Naive B cell (primary cell): ENCODE data around the gene LTBP1. TPM values are rescaled to one million over a fixed set of nuclear protein-coding genes. Genes with fewer than 3 reads are reported as not detected.
A peak's percentile ranks its signal among the peaks of the same experiment; 100 is the strongest.

ENCODE experiments used
- ATAC-seq, 2 donors: fragments of 150-1000 bp; cut with Tn5 transposase; 2 replicates each; pipeline ENCODE4 v1.10.0; 2021; ENCODE audit warnings: low read depth in 2 of 2, mild to moderate bottlenecking in 2 of 2, moderate library complexity in 2 of 2
- DNase-seq: peaks from one replicate; pipeline ENCODE4 v3.0.0; 2022
- H3K27ac Mint-ChIP-seq, 6 donors: one replicate each; pipeline ENCODE4 v1.8.0; 2020 to 2022; ENCODE audit warnings: mild to moderate bottlenecking in 6 of 6, mixed read lengths in 6 of 6, moderate library complexity in 5 of 6, inconsistent platforms in 2 of 6
- H3K27me3 Mint-ChIP-seq, 3 donors: one replicate each; pipeline ENCODE4 v1.8.0; 2021 to 2022; ENCODE audit warnings: mixed read lengths in 3 of 3, mild to moderate bottlenecking in 1 of 3
- H3K36me3 Mint-ChIP-seq, 2 donors: one replicate each; pipeline ENCODE4 v1.8.0; 2020 to 2022; ENCODE audit warnings: mixed read lengths in 2 of 2, inconsistent platforms in 1 of 2, mild to moderate bottlenecking in 1 of 2
- H3K4me1 Mint-ChIP-seq, 3 donors: one replicate each; pipeline ENCODE4 v1.8.0; 2020 to 2022; ENCODE audit warnings: mixed read lengths in 3 of 3, inconsistent platforms in 1 of 3, mild to moderate bottlenecking in 1 of 3, moderate library complexity in 1 of 3
- H3K4me3 Mint-ChIP-seq, 8 donors: one replicate each; pipeline ENCODE4 v1.8.0; 2020 to 2022; ENCODE audit warnings: mild to moderate bottlenecking in 8 of 8, mixed read lengths in 8 of 8, moderate library complexity in 8 of 8, inconsistent platforms in 2 of 8
- H3K9me3 Mint-ChIP-seq, 7 donors: one replicate each; pipeline ENCODE4 v1.8.0; 2020 to 2022; ENCODE audit warnings: mixed read lengths in 7 of 7, mild to moderate bottlenecking in 5 of 7, inconsistent platforms in 2 of 7, moderate library complexity in 1 of 7
- polyA plus RNA-seq, 6 donors: library from polyadenylated mRNA; unstranded; fragments of 300-500 nt; fragmentation: Illumina TruSeq; gene quantifications; one replicate each; pipeline ENCODE4 v1.2.3, GENCODE V29; 2021; ENCODE audit warnings: low read depth in 6 of 6

LTBP1 gene
- polyA plus RNA-seq, 6 donors from 2014 or later = 0.43 to 2.0 (median 0.92) TPM; not detected in 1

GRCh38 chr2:33188799-33189198 is 242.0 kb downstream of the LTBP1 start:
- no peak for ATAC-seq
- Mint-ChIP-seq H3K4me3 (no peak overlapping the region), H3K27ac (no peak overlapping the region), H3K27me3 (peaks cover 4 to 15% (median 6%) of the 10 kb centered on the region in 3 donors), H3K36me3 (no peaks in the 10 kb centered on the region), H3K9me3 (no peaks in the 10 kb centered on the region), H3K4me1 (no peaks in the 10 kb centered on the region)
- DNase-seq = no peak

- no peak for ATAC-seq
- H3K4me3 Mint-ChIP-seq = no peak overlapping the region
- H3K36me3 Mint-ChIP-seq = no peaks in the 10 kb centered on the region
- no peak for DNase-seq
- no peaks in the 10 kb centered on the region for H3K4me1 Mint-ChIP-seq
- H3K9me3 Mint-ChIP-seq = no peaks in the 10 kb centered on the region
- H3K27ac Mint-ChIP-seq = peak overlapping the region in 1 of 6 donors; percentile 40
- peaks cover 4 to 15% (median 6%) of the 10 kb centered on the region in 3 donors for H3K27me3 Mint-ChIP-seq
Observed at GRCh38 chr2:33190393-33190937, 243.7 kb downstream of the LTBP1 start.

GRCh38 chr2:33195891-33196290 is 249.1 kb downstream of the LTBP1 start:
- Mint-ChIP-seq H3K4me1 (no peaks in the 10 kb centered on the region), H3K36me3 (no peaks in the 10 kb centered on the region), H3K27me3 (peaks cover 0 to 11% (median 9%) of the 10 kb centered on the region in 3 donors), H3K4me3 (no peak overlapping the region), H3K27ac (no peak overlapping the region), H3K9me3 (peaks cover 0 to 3% (median 0%) of the 10 kb centered on the region in 7 donors)
- ATAC-seq (no peak), DNase-seq (no peak)

GRCh38 chr2:33196700-33197099 is 249.9 kb downstream of the LTBP1 start:
- ATAC-seq (no peak), DNase-seq (no peak)
- no peaks in the 10 kb centered on the region for H3K36me3 Mint-ChIP-seq
- no peak overlapping the region for H3K4me3 Mint-ChIP-seq
- H3K27me3 Mint-ChIP-seq = peaks cover 0 to 9% (median 4%) of the 10 kb centered on the region in 3 donors
- H3K27ac Mint-ChIP-seq = no peak overlapping the region
- H3K4me1 Mint-ChIP-seq = no peaks in the 10 kb centered on the region
- peaks cover 0 to 3% (median 0%) of the 10 kb centered on the region in 7 donors for H3K9me3 Mint-ChIP-seq

- Mint-ChIP-seq H3K4me3 (no peak overlapping the region), H3K27me3 (peaks cover 0 to 5% (median 0%) of the 10 kb centered on the region in 3 donors), H3K36me3 (no peaks in the 10 kb centered on the region), H3K4me1 (no peaks in the 10 kb centered on the region), H3K9me3 (peaks cover 0 to 3% (median 0%) of the 10 kb centered on the region in 7 donors), H3K27ac (no peak overlapping the region)
- DNase-seq = no peak
- no peak for ATAC-seq
Observed at GRCh38 chr2:33197198-33197938, 250.6 kb downstream of the LTBP1 start.

GRCh38 chr2:33202641-33203522 is 256.1 kb downstream of the LTBP1 start:
- Mint-ChIP-seq H3K27me3 (peaks cover 0 to 5% (median 0%) of the 10 kb centered on the region in 3 donors), H3K9me3 (peaks cover 0 to 3% (median 0%) of the 10 kb centered on the region in 7 donors), H3K4me1 (no peaks in the 10 kb centered on the region), H3K27ac (peak overlapping the region in 1 of 6 donors; percentile 15), H3K36me3 (no peaks in the 10 kb centered on the region), H3K4me3 (peak overlapping the region in 1 of 8 donors; percentile 2)
- ATAC-seq = no peak
- no peak for DNase-seq

GRCh38 chr2:33204945-33205344 is 258.2 kb downstream of the LTBP1 start:
- Mint-ChIP-seq H3K27me3 (no peaks in the 10 kb centered on the region), H3K36me3 (no peaks in the 10 kb centered on the region), H3K4me1 (no peaks in the 10 kb centered on the region), H3K9me3 (peaks cover 0 to 2% (median 0%) of the 10 kb centered on the region in 7 donors), H3K27ac (no peak overlapping the region), H3K4me3 (no peak overlapping the region)
- no peak for DNase-seq
- ATAC-seq = no peak

- no peak overlapping the region for H3K27ac Mint-ChIP-seq
- H3K36me3 Mint-ChIP-seq = no peaks in the 10 kb centered on the region
- ATAC-seq (no peak), DNase-seq (no peak)
- no peaks in the 10 kb centered on the region for H3K9me3 Mint-ChIP-seq
- no peak overlapping the region for H3K4me3 Mint-ChIP-seq
- no peaks in the 10 kb centered on the region for H3K4me1 Mint-ChIP-seq
- no peaks in the 10 kb centered on the region for H3K27me3 Mint-ChIP-seq
Observed at GRCh38 chr2:33205693-33206434, 259.1 kb downstream of the LTBP1 start.

GRCh38 chr2:33207151-33207740 is 260.5 kb downstream of the LTBP1 start:
- no peak overlapping the region for H3K4me3 Mint-ChIP-seq
- peak overlapping the region in 1 of 6 donors; percentile 48 for H3K27ac Mint-ChIP-seq
- H3K36me3 Mint-ChIP-seq = no peaks in the 10 kb centered on the region
- no peak for ATAC-seq
- H3K4me1 Mint-ChIP-seq = no peaks in the 10 kb centered on the region
- DNase-seq = no peak
- H3K9me3 Mint-ChIP-seq = no peaks in the 10 kb centered on the region
- H3K27me3 Mint-ChIP-seq = no peaks in the 10 kb centered on the region

- no peaks in the 10 kb centered on the region for H3K27me3 Mint-ChIP-seq
- H3K36me3 Mint-ChIP-seq = no peaks in the 10 kb centered on the region
- no peak overlapping the region for H3K4me3 Mint-ChIP-seq
- no peaks in the 10 kb centered on the region for H3K4me1 Mint-ChIP-seq
- peak overlapping the region in 2 of 6 donors; percentile 30 to 76 for H3K27ac Mint-ChIP-seq
- no peak for DNase-seq
- ATAC-seq = no peak
- H3K9me3 Mint-ChIP-seq = no peaks in the 10 kb centered on the region
Observed at GRCh38 chr2:33208400-33208799, 261.6 kb downstream of the LTBP1 start.

- Mint-ChIP-seq H3K27ac (no peak overlapping the region), H3K9me3 (no peaks in the 10 kb centered on the region), H3K4me3 (no peak overlapping the region), H3K4me1 (peaks cover 0 to 5% (median 4%) of the 10 kb centered on the region in 3 donors), H3K36me3 (no peaks in the 10 kb centered on the region), H3K27me3 (peaks cover 0 to 8% (median 6%) of the 10 kb centered on the region in 3 donors)
- ATAC-seq = no peak
- DNase-seq = no peak
Observed at GRCh38 chr2:33209976-33210375, 263.2 kb downstream of the LTBP1 start.

GRCh38 chr2:33210626-33211025 is 263.9 kb downstream of the LTBP1 start:
- DNase-seq (no peak), ATAC-seq (no peak)
- peaks cover 0 to 5% (median 4%) of the 10 kb centered on the region in 3 donors for H3K4me1 Mint-ChIP-seq
- no peak overlapping the region for H3K4me3 Mint-ChIP-seq
- no peak overlapping the region for H3K27ac Mint-ChIP-seq
- H3K27me3 Mint-ChIP-seq = peaks cover 0 to 8% (median 6%) of the 10 kb centered on the region in 3 donors
- H3K9me3 Mint-ChIP-seq = no peaks in the 10 kb centered on the region
- no peaks in the 10 kb centered on the region for H3K36me3 Mint-ChIP-seq

GRCh38 chr2:33212151-33212550 is 265.4 kb downstream of the LTBP1 start:
- no peaks in the 10 kb centered on the region for H3K9me3 Mint-ChIP-seq
- peaks cover 0 to 17% (median 6%) of the 10 kb centered on the region in 3 donors for H3K27me3 Mint-ChIP-seq
- H3K4me1 Mint-ChIP-seq = peaks cover 0 to 5% (median 4%) of the 10 kb centered on the region in 3 donors
- H3K36me3 Mint-ChIP-seq = no peaks in the 10 kb centered on the region
- no peak for ATAC-seq
- no peak overlapping the region for H3K4me3 Mint-ChIP-seq
- DNase-seq = no peak
- H3K27ac Mint-ChIP-seq = no peak overlapping the region
